SU-DHL-6 (cell line): Measurements from ENCODE around the gene TPD52L2.

ENCODE experiments used
- H2AFZ ChIP-seq: fragments of 200-600 bp; sonication (generic); 2 replicates; pipeline ENCODE4 v1.6.1; 2014; ENCODE audit warnings: low read depth, mild to moderate bottlenecking, moderate library complexity, mixed read lengths, antibody characterized with exemption, low read length; ENCODE audit not compliant: severe bottlenecking
- H3F3A ChIP-seq: fragments of 200-600 bp; shearing (Covaris generic); 2 replicates; pipeline ENCODE4 v1.6.0; 2016; ENCODE audit warnings: antibody characterized with exemption, mild to moderate bottlenecking; ENCODE audit not compliant: insufficient read depth
- H3K27ac ChIP-seq: fragments of 200-600 bp; sonication (generic); 2 replicates; pipeline ENCODE4 v1.5.1; 2016; ENCODE audit warnings: low read depth, mild to moderate bottlenecking, low read length, moderate library complexity, mixed read lengths
- H3K27me3 ChIP-seq: fragments of 200-600 bp; sonication (generic), shearing (Covaris generic); 2 replicates; pipeline ENCODE4 v1.6.0; 2014; ENCODE audit warnings: mild to moderate bottlenecking, low read length
- H3K36me3 ChIP-seq: fragments of 200-600 bp; sonication (generic); 2 replicates; pipeline ENCODE4 v1.6.1; 2014; ENCODE audit warnings: mild to moderate bottlenecking, low read length, mixed read lengths
- H3K4me2 ChIP-seq: fragments of 300-600, 200-600 bp; shearing (Covaris generic), sonication (generic); 2 replicates; pipeline ENCODE4 v1.6.0; 2014; ENCODE audit warnings: low read length, low read depth, mild to moderate bottlenecking; ENCODE audit not compliant: poor library complexity, severe bottlenecking
- H3K4me3 ChIP-seq: fragments of 200-600 bp; sonication (generic); 2 replicates; pipeline ENCODE4 v1.5.1; 2014; ENCODE audit warnings: antibody characterized with exemption, low read length, mild to moderate bottlenecking, mixed read lengths; ENCODE audit not compliant: insufficient read depth, poor library complexity, severe bottlenecking
- H3K79me2 ChIP-seq: fragments of 200-600 bp; sonication (generic); 2 replicates; pipeline ENCODE4 v1.6.1; 2014; ENCODE audit warnings: mild to moderate bottlenecking, low read length, moderate library complexity; ENCODE audit not compliant: insufficient read depth
- H3K9ac ChIP-seq: fragments of 200-600 bp; sonication (generic); 2 replicates; pipeline ENCODE4 v1.7.0; 2014; ENCODE audit warnings: mild to moderate bottlenecking, low read length
- H3K9me2 ChIP-seq: fragments of 200-600 bp; sonication (generic); replicated peaks from 2 replicates; pipeline ENCODE4 v1.6.1; 2014; ENCODE audit warnings: low read length; ENCODE audit not compliant: insufficient read depth
- H3K9me3 ChIP-seq: fragments of 200-600 bp; sonication (generic); 2 replicates; pipeline ENCODE4 v1.6.1; 2014; ENCODE audit warnings: low read length, mixed read lengths; ENCODE audit not compliant: insufficient read depth
- H4K20me1 ChIP-seq: fragments of 200-600 bp; sonication (generic); 2 replicates; pipeline ENCODE4 v1.6.1; 2014; ENCODE audit warnings: low read depth, mild to moderate bottlenecking, antibody characterized with exemption, low read length, moderate library complexity, mixed read lengths
- CTCF ChIP-seq: fragments of 200-600 bp; sonication (generic); IDR thresholded peaks from one replicate; pipeline ENCODE4 v1.5.1; 2017; ENCODE audit warnings: antibody characterized with exemption, mild to moderate bottlenecking, low read length, moderate library complexity; ENCODE audit not compliant: insufficient read depth, poor library complexity, severe bottlenecking
- EZH2phosphoT487 ChIP-seq: fragments of 200-600 bp; sonication (generic), shearing (Covaris generic); conservative IDR thresholded peaks from 2 replicates; pipeline ENCODE4 v1.6.1; 2018; ENCODE audit warnings: mild to moderate bottlenecking, antibody characterized with exemption, low read length, moderate library complexity, mixed read lengths

TPD52L2 gene

GRCh38 chr20:63821811-63822210, 43.3 kb upstream of the TPD52L2 start:
- no peaks in the 10 kb centered on the region for H4K20me1 ChIP-seq
- H3K27ac ChIP-seq, result no peak overlapping the region
- H3F3A ChIP-seq, result no peaks in the 10 kb centered on the region
- H3K9me3 ChIP-seq, result no peaks in the 10 kb centered on the region
- H2AFZ ChIP-seq, result no peak overlapping the region
- H3K9me2 ChIP-seq, result no peaks in the 10 kb centered on the region
- H3K9ac ChIP-seq, result no peak overlapping the region
- no peaks in the 10 kb centered on the region for H3K36me3 ChIP-seq
- TF ChIP-seq EZH2phosphoT487 (no peak), CTCF (no peak)
- no peak overlapping the region for H3K4me3 ChIP-seq
- H3K79me2 ChIP-seq, result no peaks in the 10 kb centered on the region
- H3K4me2 ChIP-seq, result no peak overlapping the region
- H3K27me3 ChIP-seq, result 0 out of 2 replicates have a peak, but pooled peaks cover 6% of the 10 kb centered on the region

DNA sequence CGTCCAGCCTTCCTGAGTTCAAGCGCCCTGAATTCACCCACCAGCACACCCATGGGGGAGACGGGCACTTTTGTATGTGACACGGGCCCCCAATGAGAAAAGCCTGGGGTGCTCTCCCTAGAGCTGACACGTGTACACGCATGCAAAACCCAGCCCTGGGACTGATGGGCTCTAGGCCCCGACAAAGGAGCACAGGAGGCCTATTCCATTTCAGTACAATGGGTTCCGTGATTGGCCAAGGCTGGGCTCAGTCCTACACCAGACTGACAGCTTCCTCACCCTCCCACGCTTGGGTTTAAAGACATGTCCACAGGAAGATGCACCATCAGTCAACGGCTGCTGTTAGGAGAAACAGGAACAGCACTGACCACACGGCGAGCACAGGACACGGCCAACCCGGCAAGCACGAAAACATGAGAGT, 42.8 kb upstream of the TPD52L2 start:
- Histone ChIP-seq H4K20me1 (no peaks in the 10 kb centered on the region), H3K9ac (no peak overlapping the region), H3K36me3 (no peaks in the 10 kb centered on the region), H3K9me2 (no peaks in the 10 kb centered on the region), H2AFZ (no peak overlapping the region), H3K4me2 (no peak overlapping the region), H3F3A (no peaks in the 10 kb centered on the region), H3K4me3 (no peak overlapping the region), H3K9me3 (no peaks in the 10 kb centered on the region), H3K27me3 (0 out of 2 replicates have a peak, but pooled peaks cover 6% of the 10 kb centered on the region), H3K27ac (no peak overlapping the region), H3K79me2 (no peaks in the 10 kb centered on the region)
- no peak for TF ChIP-seq EZH2phosphoT487
- no peak for TF ChIP-seq CTCF

DNA sequence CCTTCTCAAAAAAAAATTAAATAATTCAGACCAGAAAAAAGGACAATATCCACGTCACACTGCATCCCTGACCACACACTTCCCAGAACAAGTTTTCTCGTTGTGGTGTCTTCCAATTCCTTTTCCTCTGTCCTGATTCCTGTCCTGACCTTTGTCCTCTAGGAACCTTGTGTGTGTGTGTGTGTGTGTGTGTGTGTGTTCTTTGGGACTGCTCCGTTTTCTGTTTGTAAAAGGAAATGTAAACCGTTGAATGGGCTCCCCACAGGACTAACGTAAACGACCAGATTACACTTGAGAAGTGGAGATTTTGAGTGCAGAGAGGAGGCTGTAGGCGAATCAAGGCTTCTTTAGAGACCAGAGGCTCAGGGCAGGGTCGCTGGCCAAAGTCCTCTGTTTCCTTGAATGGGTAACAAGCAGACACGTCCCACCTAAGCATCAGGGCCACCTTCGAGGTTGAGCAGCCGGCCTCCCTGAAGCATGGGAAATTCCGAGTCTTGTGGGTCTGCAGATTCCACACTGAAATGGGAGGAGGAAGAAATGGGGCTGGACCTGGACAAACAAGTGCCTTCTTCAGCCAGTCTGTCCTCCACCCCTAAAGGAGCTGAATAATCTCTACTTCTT, 41.3 kb upstream of the TPD52L2 start:
- Histone ChIP-seq H3K9me3 (no peaks in the 10 kb centered on the region), H3K4me2 (no peak overlapping the region), H3K4me3 (no peak overlapping the region), H3K9me2 (no peaks in the 10 kb centered on the region), H3K27ac (no peak overlapping the region), H2AFZ (no peak overlapping the region), H3K36me3 (no peaks in the 10 kb centered on the region), H3K27me3 (0 out of 2 replicates have a peak, but pooled peaks cover 6% of the 10 kb centered on the region), H3K79me2 (no peaks in the 10 kb centered on the region), H3F3A (no peaks in the 10 kb centered on the region), H4K20me1 (no peaks in the 10 kb centered on the region), H3K9ac (no peak overlapping the region)
- TF ChIP-seq EZH2phosphoT487, result no peak
- TF ChIP-seq CTCF, result no peak
